Kidney (tissue), 14 donors: ENCODE results near the gene TEX44. TPM values are rescaled to one million over a fixed set of nuclear protein-coding genes. Genes with fewer than 3 reads are reported as not detected.

Experiments used
- DNase-seq, 5 donors: peaks; one replicate each; pipeline ENCODE4 v3.0.0-alpha.2; 2013 to 2020
- FAIRE-seq: peaks from 2 replicates; lab custom pipeline; 2012; peaks lifted over from hg19 to GRCh38; lab: Jason Lieb, UNC
- H3K27ac ChIP-seq, 2 donors: one replicate each; pipeline ENCODE4 v1.7.0; 2013; ENCODE audit warnings: low read depth in 2 of 2, low read length in 2 of 2, inconsistent platforms in 1 of 2
- H3K27me3 ChIP-seq: one replicate; pipeline ENCODE4 v1.7.1; 2013; ENCODE audit warnings: low read length, inconsistent platforms; ENCODE audit not compliant: control insufficient read depth, insufficient read depth
- H3K36me3 ChIP-seq, 3 donors: one replicate each; pipeline versions ENCODE4 v1.7.0 to v1.7.1; 2013; ENCODE audit warnings: low read length in 3 of 3, control low read depth in 1 of 3, inconsistent platforms in 1 of 3; ENCODE audit not compliant: insufficient read depth in 3 of 3, control insufficient read depth in 2 of 3
- H3K4me1 ChIP-seq, 3 donors: one replicate each; pipeline versions ENCODE4 v1.7.0 to v1.7.1; 2013; ENCODE audit warnings: low read length in 3 of 3, inconsistent platforms in 1 of 3, low read depth in 1 of 3; ENCODE audit not compliant: control insufficient read depth in 2 of 3, insufficient read depth in 2 of 3
- H3K4me3 ChIP-seq, 3 donors: one replicate each; pipeline versions ENCODE4 v1.7.0 to v1.8.1; 2013; ENCODE audit warnings: low read length in 3 of 3, control low read depth in 1 of 3, inconsistent platforms in 1 of 3
- H3K9ac ChIP-seq, 3 donors: one replicate each; pipeline versions ENCODE4 v1.7.0 to v1.7.1; 2013; ENCODE audit warnings: low read length in 3 of 3, control low read depth in 1 of 3, inconsistent platforms in 1 of 3
- H3K9me3 ChIP-seq, 3 donors: one replicate each; pipeline versions ENCODE4 v1.7.0 to v1.7.1; 2013; ENCODE audit warnings: low read length in 3 of 3, control low read depth in 1 of 3, inconsistent platforms in 1 of 3; ENCODE audit not compliant: control insufficient read depth in 2 of 3, insufficient read depth in 1 of 3
- intact Hi-C: fragments of 100-400 bp; cut with DNase I; formaldehyde crosslinking; loops from one replicate; pipeline ENCODE4 v1.11.1; 2022
- polyA plus RNA-seq: library from polyadenylated mRNA; stranded (reverse); fragments of 350-450 nt; fragmentation: Illumina TruSeq; extraction: RNeasy Lipid Tissue Mini Kit (QIAGEN cat#74804); gene quantifications from one replicate; pipeline ENCODE4 v1.2.3, GENCODE V29; 2014; ENCODE audit warnings: low read depth, low replicate concordance; ENCODE audit not compliant: insufficient read depth
- total RNA-seq: library from RNA; stranded (reverse); fragmentation: NEBNext Ultra II Directional; extraction: Animal tissue kit (Norgen Biotek cat#: 25700); gene quantifications from one replicate; pipeline ENCODE4 v1.2.1, GENCODE V29; 2021
- TF ChIP-seq, protein P1 (sequence below): IDR thresholded peaks from 3 replicates; pipeline ENCODE4 v1.5.1; 2012; ENCODE audit warnings: mild to moderate bottlenecking, moderate library complexity, borderline replicate concordance; ENCODE audit not compliant: insufficient read depth; ENCODE audit errors: extremely low read depth
- donor health status: control.
- donor health status: control.
- donor health status: control.
- donor health status: control.
- donor health status: control.
- donor health status: DM: yes; HTN: yes; CAD: no.
- donor health status: Normal renal cell carcinoma (clear cell type).

TEX44 gene
- total and polyA plus RNA-seq, 2 donors from 2014 or later = not detected

- FAIRE-seq = no peak
- Histone ChIP-seq H3K4me1 (peaks cover 4 to 7% (median 6%) of the 10 kb centered on the region in 3 donors), H3K9ac (no peak overlapping the region), H3K27me3 (no peaks in the 10 kb centered on the region), H3K36me3 (no peaks in the 10 kb centered on the region), H3K27ac (no peak overlapping the region), H3K9me3 (no peaks in the 10 kb centered on the region), H3K4me3 (no peak overlapping the region)
- TF ChIP-seq, protein P1, sequence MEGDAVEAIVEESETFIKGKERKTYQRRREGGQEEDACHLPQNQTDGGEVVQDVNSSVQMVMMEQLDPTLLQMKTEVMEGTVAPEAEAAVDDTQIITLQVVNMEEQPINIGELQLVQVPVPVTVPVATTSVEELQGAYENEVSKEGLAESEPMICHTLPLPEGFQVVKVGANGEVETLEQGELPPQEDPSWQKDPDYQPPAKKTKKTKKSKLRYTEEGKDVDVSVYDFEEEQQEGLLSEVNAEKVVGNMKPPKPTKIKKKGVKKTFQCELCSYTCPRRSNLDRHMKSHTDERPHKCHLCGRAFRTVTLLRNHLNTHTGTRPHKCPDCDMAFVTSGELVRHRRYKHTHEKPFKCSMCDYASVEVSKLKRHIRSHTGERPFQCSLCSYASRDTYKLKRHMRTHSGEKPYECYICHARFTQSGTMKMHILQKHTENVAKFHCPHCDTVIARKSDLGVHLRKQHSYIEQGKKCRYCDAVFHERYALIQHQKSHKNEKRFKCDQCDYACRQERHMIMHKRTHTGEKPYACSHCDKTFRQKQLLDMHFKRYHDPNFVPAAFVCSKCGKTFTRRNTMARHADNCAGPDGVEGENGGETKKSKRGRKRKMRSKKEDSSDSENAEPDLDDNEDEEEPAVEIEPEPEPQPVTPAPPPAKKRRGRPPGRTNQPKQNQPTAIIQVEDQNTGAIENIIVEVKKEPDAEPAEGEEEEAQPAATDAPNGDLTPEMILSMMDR = no peak
- intact Hi-C loops = no loop called here
- DNase-seq = no peak
Observed at GRCh38 chr2:231622963-231623362, 30.3 kb downstream of the TEX44 start.

DNA sequence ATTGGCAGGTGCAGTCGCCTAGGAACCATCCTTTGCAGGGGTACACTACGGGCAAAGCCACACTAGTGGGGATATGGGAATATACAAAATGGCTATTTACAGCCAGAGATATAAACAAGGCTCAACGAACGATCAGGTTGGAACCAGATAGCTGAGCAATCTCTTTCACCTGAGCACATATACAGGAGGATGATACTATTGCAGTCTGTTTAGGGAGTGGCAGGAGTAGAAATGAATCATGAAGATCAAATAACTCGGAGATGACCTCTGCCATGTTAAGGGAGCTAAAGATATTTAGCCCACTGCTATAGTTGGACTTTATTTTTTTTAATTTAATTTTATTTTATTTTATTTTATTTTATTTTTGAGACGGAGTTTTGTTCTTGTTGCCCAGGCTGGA is 33.8 kb downstream of the TEX44 start:
- intact Hi-C loops = no loop called here
- Histone ChIP-seq H3K9me3 (no peaks in the 10 kb centered on the region), H3K27me3 (no peaks in the 10 kb centered on the region), H3K9ac (no peak overlapping the region), H3K27ac (no peak overlapping the region), H3K4me1 (peaks cover 3 to 6% (median 4%) of the 10 kb centered on the region in 3 donors), H3K36me3 (no peaks in the 10 kb centered on the region), H3K4me3 (no peak overlapping the region)
- DNase-seq (no peak), FAIRE-seq (no peak)
- TF ChIP-seq, protein P1 = no peak

DNA sequence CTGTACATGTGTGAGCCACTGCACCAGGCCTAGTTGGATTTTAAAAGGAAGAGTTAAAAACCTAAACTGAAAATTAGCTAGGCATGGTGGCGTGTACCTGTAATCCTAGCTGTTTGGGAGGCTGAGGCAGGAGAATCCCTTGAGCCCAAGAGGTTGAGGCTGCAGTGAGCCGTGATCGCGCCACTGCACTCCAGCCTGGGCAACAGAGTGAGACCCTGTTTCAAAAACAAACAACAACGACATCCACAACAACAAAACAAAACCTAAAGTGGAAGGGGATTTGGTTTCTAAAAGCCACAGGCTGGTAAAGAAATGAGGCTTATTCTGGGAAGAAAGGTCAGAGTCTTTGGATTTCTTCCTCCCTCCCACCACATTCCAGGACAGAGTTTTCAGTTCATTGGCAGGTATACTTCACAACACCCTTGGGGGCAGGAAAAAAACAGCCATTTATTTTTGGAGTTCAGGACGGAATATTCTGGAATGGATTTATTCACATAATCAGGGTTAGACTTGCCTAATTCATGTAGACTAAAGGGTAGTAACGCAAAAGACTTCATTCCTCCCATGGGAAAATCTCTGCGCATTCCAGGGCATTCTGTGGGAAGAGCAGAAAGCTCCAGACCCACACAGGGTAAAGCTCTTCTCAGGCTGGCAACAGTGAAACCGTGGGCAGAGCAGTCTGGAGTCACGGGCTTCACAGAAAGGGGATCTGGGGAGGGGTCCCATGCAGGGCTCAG is 34.9 kb downstream of the TEX44 start:
- no peaks in the 10 kb centered on the region for H3K27me3 ChIP-seq
- DNase-seq (peak in 2 of 5 donors; percentile 63 to 72), FAIRE-seq (no peak)
- H3K4me1 ChIP-seq = peaks cover 3 to 6% (median 4%) of the 10 kb centered on the region in 3 donors
- H3K27ac ChIP-seq = peak overlapping the region; percentile 82 to 84
- H3K9me3 ChIP-seq = no peaks in the 10 kb centered on the region
- H3K9ac ChIP-seq = peak overlapping the region in 1 of 3 donors; percentile 55
- H3K4me3 ChIP-seq = peak overlapping the region in 2 of 3 donors; percentile 9 to 45
- H3K36me3 ChIP-seq = no peaks in the 10 kb centered on the region
- intact Hi-C loops = no loop called here
- TF ChIP-seq, protein P1 = no peak
